Heart left ventricle (tissue), 16 donors: ENCODE results near the gene KRTAP10-4. TPM values are rescaled to one million over a fixed set of nuclear protein-coding genes. Genes with fewer than 3 reads are reported as not detected.

Source experiments
- ATAC-seq, 4 donors: fragments of 200-7000 bp; cut with Tn5 transposase; one replicate each; pipeline ENCODE4 v1.9.1; 2020 to 2022; ENCODE audit warnings: moderate library complexity in 4 of 4, mild to moderate bottlenecking in 3 of 4, moderate number of reproducible peaks in 1 of 4
- DNase-seq, 5 donors: peaks; one replicate each; pipeline ENCODE4 v3.0.0-alpha.2; 2020
- H3K27ac ChIP-seq, 12 donors: fragments of 200-600 bp; sonication (generic) in 4 of 12; one replicate each; pipeline versions ENCODE4 v1.5.0 to v1.8.0; 2016 to 2022; ENCODE audit warnings: mild to moderate bottlenecking in 2 of 12
- H3K27me3 ChIP-seq, 9 donors: fragments of 200-600 bp; sonication (generic) in 2 of 9; one replicate each; pipeline versions ENCODE4 v1.5.1 to v1.8.0; 2016 to 2022; ENCODE audit warnings: mild to moderate bottlenecking in 3 of 9
- H3K36me3 ChIP-seq, 9 donors: fragments of 200-600 bp; sonication (generic) in 2 of 9; one replicate each; pipeline versions ENCODE4 v1.5.0 to v1.8.0; 2018 to 2022; ENCODE audit warnings: mild to moderate bottlenecking in 2 of 9
- H3K4me1 ChIP-seq, 12 donors: fragments of 200-600 bp; sonication (generic) in 4 of 12; one replicate each; pipeline versions ENCODE4 v1.5.0 to v1.8.0; 2016 to 2022; ENCODE audit warnings: mild to moderate bottlenecking in 3 of 12
- H3K4me3 ChIP-seq, 12 donors: fragments of 200-600 bp; sonication (generic) in 4 of 12; one replicate each; pipeline versions ENCODE4 v1.5.0 to v1.8.0; 2017 to 2022; ENCODE audit warnings: mild to moderate bottlenecking in 9 of 12, moderate library complexity in 4 of 12
- H3K9me3 ChIP-seq, 12 donors: fragments of 200-600 bp; sonication (generic) in 4 of 12; one replicate each; pipeline versions ENCODE4 v1.5.0 to v1.8.0; 2016 to 2022; ENCODE audit warnings: mild to moderate bottlenecking in 1 of 12
- CTCF ChIP-seq, 12 donors: fragments of 200-600 bp; sonication (generic) in 4 of 12; IDR thresholded peaks; one replicate each; pipeline versions ENCODE4 v1.5.0 to v1.8.0; 2018 to 2022; ENCODE audit warnings: antibody characterized with exemption in 12 of 12, mild to moderate bottlenecking in 5 of 12
- POLR2A ChIP-seq, 2 donors: fragments of 450-650 bp; IDR thresholded peaks; one replicate each; pipeline ENCODE4 v1.6.1; 2017; ENCODE audit warnings: antibody characterized with exemption in 2 of 2, mild to moderate bottlenecking in 2 of 2, moderate library complexity in 2 of 2
- WGBS, 4 donors: extraction: QIAGEN DNeasy Blood & Tissue Kit in 2 of 4; methylation state at CpG; one replicate each; pipeline versions ENCODE4 v1.1.5 to v1.1.7; 2013 to 2018; 5-methylcytosine and 5-hydroxymethylcytosine counted together
- intact Hi-C, 10 donors: fragments of 100-400 bp; cut with DNase I; formaldehyde crosslinking; loops; one replicate each; pipeline versions ENCODE4 v1.11.1 to v1.14.2; 2022
- polyA plus RNA-seq, 2 donors: library from polyadenylated mRNA; stranded (reverse); fragments of 200-250 nt; gene quantifications; one replicate each; pipeline ENCODE4 v1.2.3, GENCODE V29; 2013
- total RNA-seq, 9 donors: library from RNA; depleted of rRNA in 2 of 9; stranded (reverse); fragments of >200 nt in 2 of 9; fragmentation: NEBNext Ultra II Directional in 3 of 9; extraction: Animal tissue kit (Norgen Biotek cat#: 25700) in 3 of 9; gene quantifications; one replicate each; pipeline versions ENCODE4 v1.1.0 to v1.2.4, GENCODE V29; 2016 to 2023
- donor health status: ischemic (EF 13 %, LVEDD 7.1; RV severe dilation, severe dysfunction).
- donor health status: healthy with polysubstance abuse.
- donor health status: DM: no; HTN: yes; CAD: no.
- donor health status: DM: no; HTN: no; CAD: no.
- donor health status: ischemic (EF 25% LVEDD 6.9; RV normal size, moderate dysfunction).
- donor health status: ischemic (EF 25% LVEDD 5.7; RV mildly dilated, moderate dysfunction).
- donor health status: healthy.
- donor health status: DM: yes; HTN: yes; CAD: no.
- donor health status: ischemic (EF 35%, LVEDD 5.7; RV mildly dilated, moderate dysfunction).
- donor health status: nonischemic (EF 11% LVEDD 7.7; RV severe dilation, severe dysfunction).
- donor health status: DM: yes; HTN: yes; CAD: no.
- donor health status: PGD.
- donor health status: ischemic (EF 29% LVEDD 5.4; RV normal size, mild dysfunction).
- donor health status: nonischemic (EF 23%, LVEDD 6.1; RV moderate dilation, normal function).

The KRTAP10-4 gene
- total and polyA plus RNA-seq, 11 donors: not detected

DNA sequence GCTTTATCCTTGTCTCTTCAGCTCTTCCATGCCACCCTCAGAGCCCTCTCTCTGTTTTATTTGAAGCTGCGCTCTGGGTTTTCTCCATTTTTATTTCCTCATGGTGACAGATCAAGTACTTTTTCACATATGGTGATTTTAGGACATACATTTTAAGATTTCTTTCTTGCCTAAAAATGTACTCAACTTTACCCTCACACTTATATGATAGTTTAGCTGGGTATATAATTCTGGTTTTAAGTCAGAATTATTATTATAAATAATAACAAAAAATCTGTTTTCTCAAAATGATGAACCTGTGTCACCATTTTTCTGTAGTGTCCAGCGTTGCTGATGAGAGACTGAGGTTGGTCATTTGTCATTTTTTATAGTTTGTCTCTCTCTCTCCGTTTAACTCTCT is 7.6 kb downstream of the KRTAP10-4 start:
- WGBS, 4 donors: 79 to 86% (median 81%) methylated on average over 3 of the region's 3 CpGs
- intact Hi-C loops: no loop called here
- H3K9me3 ChIP-seq: peaks cover 0 to 40% (median 12%) of the 10 kb centered on the region in 12 donors
- H3K36me3 ChIP-seq: no peaks in the 10 kb centered on the region
- no peak for ATAC-seq
- no peak overlapping the region for H3K27ac ChIP-seq
- no peak for DNase-seq
- no peak overlapping the region for H3K4me3 ChIP-seq
- no peaks in the 10 kb centered on the region for H3K4me1 ChIP-seq
- no peak for TF ChIP-seq CTCF (IDR thresholded peaks at IDR 0.05)
- no peak for TF ChIP-seq POLR2A (IDR thresholded peaks at IDR 0.05)
- peaks cover 0 to 23% (median 0%) of the 10 kb centered on the region in 9 donors for H3K27me3 ChIP-seq

DNA sequence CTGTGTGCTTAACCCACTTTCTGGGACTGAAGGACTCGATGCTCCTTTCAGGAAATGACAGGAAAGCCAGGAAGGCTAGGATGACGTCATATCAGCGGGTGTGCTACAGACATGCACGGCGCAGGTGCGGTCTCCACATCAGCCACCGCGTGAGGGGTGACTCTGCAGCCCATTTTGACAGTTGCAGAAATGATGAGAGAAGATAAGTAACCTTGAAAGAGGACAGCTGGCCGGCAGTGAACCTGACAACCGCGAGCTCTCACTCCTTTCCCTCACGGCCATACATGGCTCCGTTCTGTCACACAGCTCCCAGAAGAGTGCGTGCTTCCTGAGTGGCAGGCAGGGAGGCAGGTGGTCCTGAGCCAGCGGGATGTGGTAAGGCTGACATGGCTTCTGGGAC is 8.5 kb downstream of the KRTAP10-4 start:
- H3K27ac ChIP-seq: no peak overlapping the region
- peaks cover 0 to 29% (median 0%) of the 10 kb centered on the region in 9 donors for H3K27me3 ChIP-seq
- intact Hi-C loops: no loop called here
- TF ChIP-seq CTCF (IDR thresholded peaks at IDR 0.05) (no peak), POLR2A (IDR thresholded peaks at IDR 0.05) (no peak)
- no peak overlapping the region for H3K4me3 ChIP-seq
- ATAC-seq: no peak
- peaks cover 0 to 33% (median 10%) of the 10 kb centered on the region in 12 donors for H3K9me3 ChIP-seq
- WGBS, 4 donors: 56 to 72% (median 66%) methylated on average over 15 of the region's 15 CpGs
- no peaks in the 10 kb centered on the region for H3K4me1 ChIP-seq
- H3K36me3 ChIP-seq: no peaks in the 10 kb centered on the region
- no peak for DNase-seq

- peaks cover 0 to 29% (median 0%) of the 10 kb centered on the region in 9 donors for H3K27me3 ChIP-seq
- H3K36me3 ChIP-seq: no peaks in the 10 kb centered on the region
- no peak overlapping the region for H3K4me3 ChIP-seq
- ATAC-seq (peak in 2 of 4 donors; percentile 70 to 81), DNase-seq (peak in 1 of 5 donors; percentile 33)
- no peaks in the 10 kb centered on the region for H3K4me1 ChIP-seq
- no peak overlapping the region for H3K27ac ChIP-seq
- intact Hi-C loops: no loop called here
- WGBS, 4 donors: 11 to 17% (median 13%) methylated on average over 11 of the region's 11 CpGs
- TF ChIP-seq POLR2A (IDR thresholded peaks at IDR 0.05): no peak
- no peak for TF ChIP-seq CTCF (IDR thresholded peaks at IDR 0.05)
- H3K9me3 ChIP-seq: peaks cover 0 to 21% (median 7%) of the 10 kb centered on the region in 12 donors
Observed at GRCh38 chr21:44583089-44583799, 9.7 kb downstream of the KRTAP10-4 start.

GRCh38 chr21:44583800-44584147 is 10.2 kb downstream of the KRTAP10-4 start:
- no peak overlapping the region for H3K4me3 ChIP-seq
- TF ChIP-seq CTCF (IDR thresholded peaks at IDR 0.05): no peak
- TF ChIP-seq POLR2A (IDR thresholded peaks at IDR 0.05): no peak
- DNase-seq: no peak
- H3K9me3 ChIP-seq: peaks cover 0 to 19% (median 7%) of the 10 kb centered on the region in 12 donors
- no peaks in the 10 kb centered on the region for H3K36me3 ChIP-seq
- WGBS, 4 donors: 69 to 80% (median 78%) methylated on average over 6 of the region's 6 CpGs
- H3K27me3 ChIP-seq: peaks cover 0 to 29% (median 0%) of the 10 kb centered on the region in 9 donors
- no peaks in the 10 kb centered on the region for H3K4me1 ChIP-seq
- no peak overlapping the region for H3K27ac ChIP-seq
- intact Hi-C loops: no loop called here
- ATAC-seq: no peak
